Measurements from ENCODE around the gene ST6GALNAC2.

Gene ST6GALNAC2

GRCh38 chr17:76539631-76540271 lies 45.9 kb downstream of the ST6GALNAC2 start, which contains the start of gene PRCD:
TSS of gene PRCD (plus strand) at chr17:76540044. CDS start at chr17:76540142, 98 bp downstream.
- Histone ChIP-seq H2BK5ac (ENCODE audit: low read depth, low read length, poor library complexity) (no peak within 1 kb of the TSS), H3K79me2 (ENCODE audit: control insufficient read depth, insufficient read depth, low read length, poor library complexity) (peaks cover 2% of the 10 kb centered on the region), H3K4me1 (ENCODE audit: control insufficient read depth in 1 of 2, insufficient read depth in 2 of 2, low read length in 2 of 2) (peaks cover 26 to 38% of the 10 kb centered on the region in 2 experiments), H4K91ac (ENCODE audit: low read depth, low read length) (no peak within 1 kb of the TSS), H3K27ac (ENCODE audit: low read depth, low read length) (no peak within 1 kb of the TSS), H3K4me3 (ENCODE audit: low read depth, low read length) (no peak within 1 kb of the TSS), H3K4ac (ENCODE audit: low read depth, low read length) (no peak within 1 kb of the TSS), H3K23ac (ENCODE audit: low read length) (no peak within 1 kb of the TSS), H2AFZ (ENCODE audit: insufficient read depth, low read length, poor library complexity) (no peak within 1 kb of the TSS), H4K8ac (ENCODE audit: low read depth, low read length) (peak within 1 kb of the TSS; percentile 3), H3K4me2 (ENCODE audit: low read length) (peak within 1 kb of the TSS; percentile 69), H3K27me3 (ENCODE audit: insufficient read depth, low read length) (peaks cover 33% of the 10 kb centered on the region), H3K14ac (ENCODE audit: low read length) (no peak within 1 kb of the TSS), H2BK12ac (ENCODE audit: low read length) (no peak within 1 kb of the TSS), H3K36me3 (ENCODE audit: control insufficient read depth in 1 of 2, insufficient read depth in 2 of 2, low read length in 2 of 2) (no peaks in the 10 kb centered on the region), H3K18ac (ENCODE audit: low read length) (no peak within 1 kb of the TSS), H3K79me1 (ENCODE audit: low read length) (peaks cover 2% of the 10 kb centered on the region), H2BK120ac (ENCODE audit: insufficient read depth, low read length, poor library complexity) (no peak within 1 kb of the TSS), H3K9ac (ENCODE audit: low read length) (no peak within 1 kb of the TSS), H2AK5ac (ENCODE audit: low read length) (no peak within 1 kb of the TSS), H4K12ac (ENCODE audit: low read depth, low read length) (no peak within 1 kb of the TSS), H3K9me3 (ENCODE audit: insufficient read depth, low read depth, low read length) (peaks cover 2% of the 10 kb centered on the region)
- WGBS (ENCODE audit: extremely low coverage, insufficient coverage, insufficient read length) = no CpG with 5 or more reads among the region's 22 CpGs
- no peak for DNase-seq

GRCh38 chr17:76538941-76539570 lies 46.6 kb downstream of the ST6GALNAC2 start:
- no peak overlapping the region for H2AK5ac ChIP-seq (ENCODE audit: low read length)
- H4K8ac ChIP-seq (ENCODE audit: low read depth, low read length) = no peak overlapping the region
- H3K4me2 ChIP-seq (ENCODE audit: low read length) = no peak overlapping the region
- no peak overlapping the region for H3K4ac ChIP-seq (ENCODE audit: low read depth, low read length)
- no peak for DNase-seq
- H3K18ac ChIP-seq (ENCODE audit: low read length) = no peak overlapping the region
- H3K27ac ChIP-seq (ENCODE audit: low read depth, low read length) = no peak overlapping the region
- peaks cover 2% of the 10 kb centered on the region for H3K79me2 ChIP-seq (ENCODE audit: control insufficient read depth, insufficient read depth, low read length, poor library complexity)
- H4K91ac ChIP-seq (ENCODE audit: low read depth, low read length) = no peak overlapping the region
- H3K9ac ChIP-seq (ENCODE audit: low read length) = no peak overlapping the region
- peaks cover 19 to 32% of the 10 kb centered on the region in 2 experiments for H3K4me1 ChIP-seq (ENCODE audit: control insufficient read depth in 1 of 2, insufficient read depth in 2 of 2, low read length in 2 of 2)
- H2BK5ac ChIP-seq (ENCODE audit: low read depth, low read length, poor library complexity) = no peak overlapping the region
- peaks cover 2% of the 10 kb centered on the region for H3K79me1 ChIP-seq (ENCODE audit: low read length)
- no peak overlapping the region for H2BK12ac ChIP-seq (ENCODE audit: low read length)
- H3K36me3 ChIP-seq (ENCODE audit: control insufficient read depth in 1 of 2, insufficient read depth in 2 of 2, low read length in 2 of 2) = no peaks in the 10 kb centered on the region
- H2BK120ac ChIP-seq (ENCODE audit: insufficient read depth, low read length, poor library complexity) = no peak overlapping the region
- H3K14ac ChIP-seq (ENCODE audit: low read length) = no peak overlapping the region
- no peak overlapping the region for H3K23ac ChIP-seq (ENCODE audit: low read length)
- no peak overlapping the region for H2AFZ ChIP-seq (ENCODE audit: insufficient read depth, low read length, poor library complexity)
- WGBS (ENCODE audit: extremely low coverage, insufficient coverage, insufficient read length) = no CpG with 5 or more reads among the region's 9 CpGs
- H3K9me3 ChIP-seq (ENCODE audit: insufficient read depth, low read depth, low read length) = peaks cover 2% of the 10 kb centered on the region
- H3K4me3 ChIP-seq (ENCODE audit: low read depth, low read length) = no peak overlapping the region
- H4K12ac ChIP-seq (ENCODE audit: low read depth, low read length) = no peak overlapping the region
- H3K27me3 ChIP-seq (ENCODE audit: insufficient read depth, low read length) = peaks cover 33% of the 10 kb centered on the region

GRCh38 chr17:76538281-76538931 lies 47.3 kb downstream of the ST6GALNAC2 start:
- Histone ChIP-seq H3K27me3 (ENCODE audit: insufficient read depth, low read length) (peaks cover 33% of the 10 kb centered on the region), H3K14ac (ENCODE audit: low read length) (no peak overlapping the region), H3K18ac (ENCODE audit: low read length) (no peak overlapping the region), H3K23ac (ENCODE audit: low read length) (no peak overlapping the region), H4K91ac (ENCODE audit: low read depth, low read length) (no peak overlapping the region), H2BK120ac (ENCODE audit: insufficient read depth, low read length, poor library complexity) (no peak overlapping the region), H2AFZ (ENCODE audit: insufficient read depth, low read length, poor library complexity) (no peak overlapping the region), H3K79me1 (ENCODE audit: low read length) (peaks cover 2% of the 10 kb centered on the region), H2AK5ac (ENCODE audit: low read length) (no peak overlapping the region), H4K12ac (ENCODE audit: low read depth, low read length) (no peak overlapping the region), H3K4ac (ENCODE audit: low read depth, low read length) (no peak overlapping the region), H3K36me3 (ENCODE audit: control insufficient read depth in 1 of 2, insufficient read depth in 2 of 2, low read length in 2 of 2) (no peaks in the 10 kb centered on the region), H3K9me3 (ENCODE audit: insufficient read depth, low read depth, low read length) (peaks cover 2% of the 10 kb centered on the region), H2BK5ac (ENCODE audit: low read depth, low read length, poor library complexity) (no peak overlapping the region), H3K27ac (ENCODE audit: low read depth, low read length) (no peak overlapping the region), H3K79me2 (ENCODE audit: control insufficient read depth, insufficient read depth, low read length, poor library complexity) (peaks cover 2% of the 10 kb centered on the region), H3K4me3 (ENCODE audit: low read depth, low read length) (no peak overlapping the region), H4K8ac (ENCODE audit: low read depth, low read length) (no peak overlapping the region), H3K4me1 (ENCODE audit: control insufficient read depth in 1 of 2, insufficient read depth in 2 of 2, low read length in 2 of 2) (peaks cover 15 to 27% of the 10 kb centered on the region in 2 experiments), H2BK12ac (ENCODE audit: low read length) (no peak overlapping the region), H3K4me2 (ENCODE audit: low read length) (peak overlapping the region; percentile 62), H3K9ac (ENCODE audit: low read length) (no peak overlapping the region)
- no CpG with 5 or more reads among the region's 37 CpGs for WGBS (ENCODE audit: extremely low coverage, insufficient coverage, insufficient read length)
- DNase-seq = no peak

GRCh38 chr17:76537578-76538280 lies 47.9 kb downstream of the ST6GALNAC2 start, which contains the start of gene CYGB:
TSS of gene CYGB (minus strand) at chr17:76537709. CDS start at chr17:76537542, 167 bp downstream.
- no peak within 1 kb of the TSS for H4K8ac ChIP-seq (ENCODE audit: low read depth, low read length)
- peak within 1 kb of the TSS; percentile 62 for H3K4me2 ChIP-seq (ENCODE audit: low read length)
- no peak within 1 kb of the TSS for H3K23ac ChIP-seq (ENCODE audit: low read length)
- H3K79me2 ChIP-seq (ENCODE audit: control insufficient read depth, insufficient read depth, low read length, poor library complexity) = peaks cover 2% of the 10 kb centered on the region
- H3K27ac ChIP-seq (ENCODE audit: low read depth, low read length) = no peak within 1 kb of the TSS
- no peak within 1 kb of the TSS for H3K4me3 ChIP-seq (ENCODE audit: low read depth, low read length)
- H2AFZ ChIP-seq (ENCODE audit: insufficient read depth, low read length, poor library complexity) = no peak within 1 kb of the TSS
- H2BK12ac ChIP-seq (ENCODE audit: low read length) = no peak within 1 kb of the TSS
- H3K9me3 ChIP-seq (ENCODE audit: insufficient read depth, low read depth, low read length) = peaks cover 2% of the 10 kb centered on the region
- H4K91ac ChIP-seq (ENCODE audit: low read depth, low read length) = no peak within 1 kb of the TSS
- no peak within 1 kb of the TSS for H3K4ac ChIP-seq (ENCODE audit: low read depth, low read length)
- peaks cover 2% of the 10 kb centered on the region for H3K79me1 ChIP-seq (ENCODE audit: low read length)
- DNase-seq = peak in 1 of 2 donors; percentile 26
- H3K36me3 ChIP-seq (ENCODE audit: control insufficient read depth in 1 of 2, insufficient read depth in 2 of 2, low read length in 2 of 2) = no peaks in the 10 kb centered on the region
- H3K18ac ChIP-seq (ENCODE audit: low read length) = no peak within 1 kb of the TSS
- H3K9ac ChIP-seq (ENCODE audit: low read length) = no peak within 1 kb of the TSS
- H4K12ac ChIP-seq (ENCODE audit: low read depth, low read length) = no peak within 1 kb of the TSS
- H3K14ac ChIP-seq (ENCODE audit: low read length) = no peak within 1 kb of the TSS
- WGBS (ENCODE audit: extremely low coverage, insufficient coverage, insufficient read length) = no CpG with 5 or more reads among the region's 95 CpGs
- peaks cover 33% of the 10 kb centered on the region for H3K27me3 ChIP-seq (ENCODE audit: insufficient read depth, low read length)
- peak within 1 kb of the TSS; percentile 39 for H2AK5ac ChIP-seq (ENCODE audit: low read length)
- H2BK120ac ChIP-seq (ENCODE audit: insufficient read depth, low read length, poor library complexity) = no peak within 1 kb of the TSS
- H2BK5ac ChIP-seq (ENCODE audit: low read depth, low read length, poor library complexity) = no peak within 1 kb of the TSS
- H3K4me1 ChIP-seq (ENCODE audit: control insufficient read depth in 1 of 2, insufficient read depth in 2 of 2, low read length in 2 of 2) = peaks cover 18 to 26% of the 10 kb centered on the region in 2 experiments
